HUES64 (cell line): ENCODE results near the gene KIAA1549.

Source experiments
- H3K27ac ChIP-seq: 2 replicates; pipeline ENCODE4 v1.7.0; 2013; ENCODE audit warnings: low read depth, low read length, inconsistent platforms
- H3K27me3 ChIP-seq: 2 replicates; pipeline ENCODE4 v1.6.1; 2013; ENCODE audit warnings: mild to moderate bottlenecking, low read length; ENCODE audit not compliant: insufficient read depth
- H3K36me3 ChIP-seq: 2 replicates; pipeline ENCODE4 v1.6.1; 2013; ENCODE audit warnings: mild to moderate bottlenecking, low read length; ENCODE audit not compliant: insufficient read depth
- H3K4me1 ChIP-seq: 2 replicates; pipeline ENCODE4 v1.6.1; 2013; ENCODE audit warnings: mild to moderate bottlenecking, low read length, moderate library complexity; ENCODE audit not compliant: insufficient read depth
- H3K4me3 ChIP-seq: 2 replicates; pipeline ENCODE4 v1.5.1; 2013; ENCODE audit warnings: mild to moderate bottlenecking, low read length, moderate library complexity
- H3K9ac ChIP-seq: 2 replicates; pipeline ENCODE4 v1.6.1; 2013; ENCODE audit warnings: mild to moderate bottlenecking, low read depth, low read length
- H3K9me3 ChIP-seq: 2 replicates; pipeline ENCODE4 v1.6.1; 2013; ENCODE audit warnings: low read depth, low read length; ENCODE audit not compliant: insufficient read depth
- WGBS: fragments of 150-250, 120-280 bp; methylation state at CpG from one replicate; pipeline ENCODE4 v1.1.7; 2013; ENCODE audit warnings: missing lambda C conversion rate; 5-methylcytosine and 5-hydroxymethylcytosine counted together

KIAA1549 gene

DNA sequence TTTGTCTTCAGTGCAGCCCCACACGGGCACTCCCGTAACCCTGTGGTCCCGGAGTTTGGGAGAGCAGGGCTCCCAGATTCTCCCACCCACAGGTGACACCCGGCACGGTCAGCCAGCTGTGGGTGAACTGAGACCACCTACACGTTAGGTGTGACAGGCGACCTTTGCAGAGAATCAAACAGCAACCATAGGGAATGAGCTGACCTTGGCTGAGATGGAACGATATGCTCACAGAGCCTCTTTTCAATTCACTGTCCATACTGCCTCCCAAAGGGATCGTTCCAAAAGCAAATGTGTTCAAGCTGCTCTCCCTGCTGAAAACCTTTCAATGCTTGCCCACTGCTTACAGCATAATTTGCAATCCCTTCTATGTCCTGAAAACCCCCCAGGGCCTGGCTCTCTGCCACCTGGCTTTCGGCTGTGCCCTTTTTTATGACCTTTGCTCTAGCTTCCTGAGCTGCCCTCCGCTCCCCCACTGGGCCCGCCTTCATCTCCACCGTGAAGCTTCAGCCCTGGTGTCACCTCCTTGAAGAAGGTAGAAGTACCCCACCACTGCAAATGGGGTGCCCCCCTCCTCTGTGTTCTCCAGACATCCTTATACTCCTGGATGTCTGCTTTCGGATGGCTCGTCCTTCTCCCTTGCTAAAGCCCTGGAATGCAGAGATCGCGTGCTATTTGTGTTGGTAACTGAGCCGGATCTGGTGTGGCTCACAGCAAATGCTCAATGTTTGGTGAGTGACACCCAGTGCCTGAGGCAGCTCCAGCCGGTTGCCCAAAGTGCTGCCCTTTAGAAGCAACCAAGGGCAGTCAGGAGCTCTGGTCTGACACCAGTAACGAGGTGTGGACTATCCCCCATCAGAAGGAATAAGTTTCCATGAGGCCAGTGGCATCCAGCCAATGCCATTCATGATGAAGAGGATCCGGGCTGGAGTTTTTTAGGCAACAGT is 90.4 kb downstream of the KIAA1549 start:
- H3K4me1 ChIP-seq, result peaks cover 8% of the 10 kb centered on the region; the same call in 1 of the 2 replicates
- no peaks in the 10 kb centered on the region for H3K9me3 ChIP-seq
- H3K36me3 ChIP-seq, result peaks cover 40% of the 10 kb centered on the region
- H3K4me3 ChIP-seq, result no peak overlapping the region
- no peaks in the 10 kb centered on the region for H3K27me3 ChIP-seq
- 92% methylated on average over 21 of the region's 21 CpGs for WGBS
- no peak overlapping the region for H3K27ac ChIP-seq
- no peak overlapping the region for H3K9ac ChIP-seq

DNA sequence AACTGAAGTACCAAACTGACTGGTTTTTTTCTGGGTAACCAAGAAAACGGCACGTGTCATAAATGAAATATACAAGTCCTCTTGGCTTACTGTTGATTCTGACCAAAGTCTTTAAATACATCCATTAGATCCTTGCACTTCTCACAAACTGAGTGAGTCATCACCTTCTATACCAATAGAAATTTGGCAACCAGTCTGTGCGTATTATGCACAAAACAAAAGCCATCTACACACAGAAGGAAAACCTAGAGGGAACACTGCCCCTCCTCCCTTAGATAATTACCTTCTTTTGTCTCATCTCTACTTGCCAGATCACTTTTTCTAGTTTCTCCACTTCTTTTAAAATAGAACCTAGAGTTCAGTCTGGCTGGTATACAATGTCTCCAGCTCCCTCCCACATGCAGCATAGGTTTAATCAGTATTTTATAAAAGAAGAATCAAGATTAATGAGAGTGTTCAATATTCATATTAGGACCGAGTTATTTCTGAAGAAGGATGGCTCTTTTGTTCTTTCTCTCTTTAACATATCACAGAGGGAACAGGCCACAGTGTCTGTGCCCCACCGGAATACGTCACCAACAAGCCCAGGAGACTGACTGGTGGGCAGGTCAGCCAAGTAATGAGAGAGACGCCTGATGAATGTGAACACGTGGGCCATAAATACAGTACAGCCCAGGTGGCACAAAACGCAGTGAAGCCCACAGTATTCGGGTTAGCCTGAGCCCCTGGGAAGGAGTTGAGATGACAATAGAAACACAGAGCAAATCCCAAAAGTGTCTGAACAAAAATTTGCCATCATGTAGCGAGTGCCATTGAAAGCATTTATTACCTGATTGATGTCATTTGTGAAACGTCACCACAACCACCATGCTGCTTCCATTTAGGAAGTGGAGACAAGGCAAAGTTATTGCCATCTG is 91.3 kb downstream of the KIAA1549 start:
- Histone ChIP-seq H3K9ac (no peak overlapping the region), H3K36me3 (peaks cover 32% of the 10 kb centered on the region), H3K9me3 (no peaks in the 10 kb centered on the region), H3K4me3 (no peak overlapping the region), H3K27ac (no peak overlapping the region), H3K27me3 (no peaks in the 10 kb centered on the region), H3K4me1 (peaks cover 8% of the 10 kb centered on the region; the same call in 1 of the 2 replicates)
- 94% methylated on average over 12 of the region's 12 CpGs for WGBS

DNA sequence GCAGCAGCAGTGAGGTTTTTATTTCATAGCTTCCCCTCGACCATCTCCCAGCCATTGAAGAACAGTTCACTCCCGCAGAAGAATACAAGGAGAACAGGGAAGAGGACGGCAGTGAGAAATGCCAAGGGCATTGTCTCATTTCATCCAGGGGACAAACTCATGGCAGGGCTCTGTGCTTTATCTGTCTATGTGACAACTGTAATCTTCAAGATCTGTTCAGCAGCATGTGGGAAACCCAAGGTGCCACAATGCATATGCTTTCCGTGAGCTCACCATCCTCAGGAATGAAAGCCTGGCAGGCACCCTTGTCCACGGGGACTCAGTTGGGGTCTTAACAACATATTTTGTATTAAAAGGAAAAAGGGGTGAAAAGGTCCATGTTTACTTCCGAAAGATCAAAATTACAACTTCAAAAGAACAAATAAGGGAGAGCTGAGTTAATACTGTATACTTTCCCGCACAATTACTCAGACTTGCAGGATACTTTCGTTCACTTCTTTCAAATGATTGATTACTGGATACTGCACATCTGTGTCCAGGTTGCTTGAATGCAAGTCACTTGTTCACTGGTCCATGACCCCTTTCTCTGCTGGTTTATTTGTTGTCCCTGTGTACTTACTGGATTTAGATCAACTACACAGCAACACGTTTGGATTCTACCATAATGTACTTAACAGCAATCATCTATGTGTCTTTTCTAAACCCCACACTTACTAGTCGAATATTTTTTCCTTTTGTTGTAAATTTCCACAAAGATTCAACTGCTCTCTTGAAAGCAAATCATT is 93.1 kb downstream of the KIAA1549 start:
- Histone ChIP-seq H3K9ac (no peak overlapping the region), H3K36me3 (peaks cover 19% of the 10 kb centered on the region), H3K4me1 (peaks cover 8% of the 10 kb centered on the region; the same call in 1 of the 2 replicates), H3K9me3 (no peaks in the 10 kb centered on the region), H3K27me3 (no peaks in the 10 kb centered on the region), H3K4me3 (no peak overlapping the region), H3K27ac (no peak overlapping the region)
- 92% methylated on average over 10 of the region's 10 CpGs for WGBS

DNA sequence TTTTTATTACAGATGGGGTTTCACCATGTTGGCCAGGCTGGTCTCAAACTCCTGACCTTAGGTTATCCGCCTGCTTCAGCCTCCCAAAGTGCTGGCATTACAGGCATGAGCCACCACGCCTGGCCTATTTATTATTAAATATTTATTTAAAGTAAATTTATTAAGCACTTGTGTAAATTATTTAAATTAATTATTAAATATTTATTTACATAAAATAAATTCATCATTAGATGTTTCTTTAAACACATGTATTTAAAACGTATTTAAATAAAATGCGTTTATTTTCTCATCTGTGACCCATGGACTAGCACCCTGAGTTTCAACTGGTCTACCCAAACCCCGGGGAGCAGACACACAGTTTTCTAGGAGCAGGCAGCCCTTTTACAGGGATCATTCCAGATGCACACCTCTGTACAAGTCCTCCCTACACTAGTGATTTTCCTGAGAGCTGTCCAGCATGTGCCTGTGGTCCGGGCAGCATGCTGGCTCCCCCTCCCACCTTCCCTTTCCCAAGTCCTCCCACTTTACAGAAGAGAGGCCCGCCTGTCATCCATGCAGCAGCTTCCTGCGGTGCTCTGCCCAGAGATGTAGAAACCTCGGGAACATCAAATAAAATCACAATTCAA is 94.0 kb downstream of the KIAA1549 start:
- no peaks in the 10 kb centered on the region for H3K9me3 ChIP-seq
- H3K27ac ChIP-seq, result no peak overlapping the region

DNA sequence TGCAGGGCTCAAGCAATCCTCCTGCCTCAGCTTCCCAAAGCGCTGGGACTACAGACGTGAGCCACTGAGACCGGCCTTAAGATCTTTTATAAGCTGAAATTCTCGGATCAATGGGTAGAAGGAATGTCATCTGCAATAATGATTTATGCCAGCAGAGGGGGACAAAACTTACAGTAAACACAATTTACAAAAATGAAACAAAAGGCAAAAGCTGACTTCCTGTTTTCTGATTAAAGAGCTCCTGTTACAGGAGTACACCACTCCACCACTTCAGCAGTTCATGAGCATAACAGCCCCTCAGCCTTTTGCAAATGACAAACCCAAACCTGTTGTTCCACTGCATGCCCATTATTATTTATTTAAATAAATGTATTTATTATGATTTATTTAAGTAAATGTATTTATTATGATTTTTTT is 94.7 kb downstream of the KIAA1549 start:
- H3K27ac ChIP-seq, result no peak overlapping the region
- WGBS, result 97% methylated on average over 4 of the region's 4 CpGs
- H3K27me3 ChIP-seq, result no peaks in the 10 kb centered on the region
- peaks cover 8% of the 10 kb centered on the region; the same call in 1 of the 2 replicates for H3K4me1 ChIP-seq
- H3K36me3 ChIP-seq, result peaks cover 7% of the 10 kb centered on the region; the same call in 1 of the 2 replicates
- no peaks in the 10 kb centered on the region for H3K9me3 ChIP-seq
- no peak overlapping the region for H3K4me3 ChIP-seq
- no peak overlapping the region for H3K9ac ChIP-seq

More for the DNA sequence above, 94.0 kb downstream of the KIAA1549 start:
- Histone ChIP-seq H3K27me3 (no peaks in the 10 kb centered on the region), H3K4me3 (no peak overlapping the region), H3K36me3 (peaks cover 12% of the 10 kb centered on the region; the same call in 1 of the 2 replicates), H3K4me1 (peaks cover 8% of the 10 kb centered on the region; the same call in 1 of the 2 replicates), H3K9ac (no peak overlapping the region)
- 94% methylated on average over 8 of the region's 9 CpGs for WGBS

DNA sequence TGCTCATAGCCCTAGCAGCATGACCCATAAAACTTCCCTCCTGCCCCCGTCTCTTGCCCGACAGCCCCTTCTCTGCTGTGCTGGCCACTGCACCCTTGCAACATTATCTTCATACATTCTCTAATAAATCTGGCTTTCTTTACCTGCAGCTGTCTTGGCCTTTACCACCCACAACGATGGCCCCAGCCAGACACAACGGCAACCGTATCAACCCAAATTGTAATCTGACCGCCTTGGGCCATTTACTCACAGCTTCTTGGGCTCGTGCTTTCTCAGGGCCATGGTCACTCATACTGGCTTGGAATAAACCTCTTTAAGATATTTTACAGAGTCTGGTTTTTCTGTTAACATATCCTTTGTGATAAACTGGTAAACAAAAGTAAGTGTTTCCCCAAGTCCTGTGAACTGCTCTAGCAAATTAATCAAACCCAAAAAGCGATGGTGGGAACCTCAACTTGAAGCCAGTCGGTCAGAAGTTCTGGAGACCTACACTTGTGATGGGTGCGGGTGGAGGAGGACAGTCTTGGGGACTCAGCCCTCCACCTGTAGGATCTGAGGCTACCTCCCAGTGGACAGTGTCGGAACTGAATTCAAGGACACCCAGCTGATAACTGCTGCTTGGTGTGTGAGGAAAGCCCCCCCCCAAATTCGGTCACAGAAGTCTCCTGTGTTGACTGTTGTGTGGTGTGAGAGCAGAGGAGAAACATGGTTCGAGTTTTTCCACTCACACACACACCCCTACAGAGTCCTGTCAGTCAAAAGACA is 95.6 kb downstream of the KIAA1549 start:
- 90% methylated on average over 11 of the region's 13 CpGs for WGBS

DNA sequence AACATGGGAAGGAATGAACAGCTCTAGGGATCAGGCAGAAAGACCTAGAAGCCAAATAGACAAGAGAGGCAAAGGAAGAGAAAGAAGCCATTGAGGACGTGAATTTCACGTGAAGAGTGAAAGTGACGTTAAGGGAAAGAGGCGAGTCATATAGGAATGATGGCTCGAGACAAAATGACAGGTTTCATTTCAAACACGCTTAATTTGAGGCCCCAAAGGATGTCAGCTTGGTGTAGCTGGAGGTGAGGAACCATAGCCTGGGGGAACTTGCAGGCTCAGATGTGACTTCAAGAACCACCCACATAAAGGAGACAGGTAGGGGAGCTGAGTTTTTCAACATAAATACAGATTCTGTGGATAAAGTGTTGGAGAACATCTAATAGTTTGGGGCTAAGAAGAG is 98.9 kb downstream of the KIAA1549 start:
- Histone ChIP-seq H3K9ac (no peak overlapping the region), H3K9me3 (no peaks in the 10 kb centered on the region), H3K36me3 (peaks cover 35% of the 10 kb centered on the region), H3K4me3 (no peak overlapping the region), H3K4me1 (no peaks in the 10 kb centered on the region), H3K27ac (no peak overlapping the region), H3K27me3 (no peaks in the 10 kb centered on the region)
- WGBS, result 92% methylated on average over 6 of the region's 6 CpGs

More for the DNA sequence above, 95.6 kb downstream of the KIAA1549 start:
- Histone ChIP-seq H3K9me3 (no peaks in the 10 kb centered on the region), H3K4me3 (no peak overlapping the region), H3K27ac (no peak overlapping the region), H3K9ac (no peak overlapping the region), H3K27me3 (no peaks in the 10 kb centered on the region), H3K4me1 (peaks cover 8% of the 10 kb centered on the region; the same call in 1 of the 2 replicates), H3K36me3 (peaks cover 14% of the 10 kb centered on the region)

DNA sequence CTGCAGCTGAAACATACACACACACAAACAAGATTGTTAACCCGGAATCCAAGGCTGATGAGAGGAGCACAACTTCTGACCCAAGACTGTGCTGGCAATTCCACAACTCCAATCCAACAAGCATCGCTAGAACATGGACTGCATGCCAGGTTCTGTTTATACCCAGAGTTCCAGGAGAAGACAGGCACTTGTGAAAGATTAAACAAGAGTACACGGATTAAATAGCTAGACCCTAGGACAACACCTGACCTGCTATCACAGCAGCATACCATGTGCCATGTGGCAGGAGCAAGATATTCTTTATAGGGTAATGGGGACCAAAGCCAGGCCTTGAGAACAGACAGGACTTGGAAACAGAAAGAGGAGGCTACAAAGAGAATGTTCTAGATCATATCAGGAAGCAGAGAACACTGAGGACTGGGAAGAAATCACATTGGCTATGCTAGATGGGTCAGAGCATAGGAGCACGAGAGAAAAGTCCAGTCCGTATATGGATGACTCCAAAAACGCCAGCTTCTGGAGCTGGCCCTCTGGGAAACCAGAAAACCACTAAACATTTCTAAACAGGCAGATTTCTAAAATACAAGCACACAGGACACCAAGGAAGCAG is 99.5 kb downstream of the KIAA1549 start:
- Histone ChIP-seq H3K4me3 (no peak overlapping the region), H3K27ac (no peak overlapping the region), H3K9ac (no peak overlapping the region), H3K4me1 (no peaks in the 10 kb centered on the region), H3K36me3 (peaks cover 36% of the 10 kb centered on the region), H3K27me3 (no peaks in the 10 kb centered on the region), H3K9me3 (no peaks in the 10 kb centered on the region)
- WGBS, result 89% methylated on average over 6 of the region's 6 CpGs

DNA sequence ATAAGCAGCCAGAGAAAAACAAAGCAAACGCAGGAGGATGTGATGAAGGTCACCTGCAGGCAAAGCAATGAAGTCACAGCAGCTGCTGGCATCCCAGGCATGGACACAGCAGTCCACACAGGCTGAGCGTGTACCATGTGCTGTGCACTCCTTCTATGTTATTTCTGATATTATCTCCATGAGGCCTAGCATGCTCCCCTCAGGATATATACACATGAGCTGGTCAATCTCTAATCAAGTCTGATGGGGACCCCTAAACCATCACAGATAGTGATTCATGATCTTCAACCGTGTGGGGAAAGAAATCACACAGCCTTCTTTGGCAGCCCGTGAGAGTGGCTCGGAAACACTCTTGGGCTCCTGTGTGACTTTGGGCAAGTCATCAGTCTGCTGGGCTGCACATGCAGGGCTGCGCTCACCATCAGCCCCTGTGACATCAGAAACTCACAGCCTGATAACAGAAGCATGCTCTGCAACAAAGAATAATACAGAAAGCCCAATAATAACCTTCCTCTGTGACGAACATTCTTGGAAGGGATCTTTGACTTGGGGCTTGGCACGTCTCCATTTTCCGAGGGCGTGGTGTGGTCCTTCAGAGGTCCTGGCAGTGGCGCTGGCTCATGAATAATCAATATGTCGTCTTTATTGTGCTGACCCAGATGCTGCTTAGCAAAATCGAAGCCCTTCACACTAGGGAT is 100.2 kb downstream of the KIAA1549 start:
- H3K27me3 ChIP-seq, result no peaks in the 10 kb centered on the region
- no peak overlapping the region for H3K9ac ChIP-seq
- H3K4me3 ChIP-seq, result no peak overlapping the region
- H3K36me3 ChIP-seq, result peaks cover 42% of the 10 kb centered on the region
- H3K9me3 ChIP-seq, result no peaks in the 10 kb centered on the region
- 95% methylated on average over 13 of the region's 13 CpGs for WGBS
- no peaks in the 10 kb centered on the region for H3K4me1 ChIP-seq
- no peak overlapping the region for H3K27ac ChIP-seq
